Testis (tissue), 3 donors: ENCODE data around the gene BMP7. TPM values are rescaled to one million over a fixed set of nuclear protein-coding genes. Genes with fewer than 3 reads are reported as not detected.
"Not testable (repeated sequence)": the region's sequence is repeated elsewhere in the genome, so short reads cannot be mapped to it uniquely, and the experiment has no call there.

Experiments
- DNase-seq: peaks from one replicate; pipeline ENCODE4 v3.0.0-alpha.2; 2019
- H3K27ac ChIP-seq, 2 donors: fragments of 200-600 bp; sonication (generic); one replicate each; pipeline ENCODE4 v1.5.1; 2019
- H3K27me3 ChIP-seq: fragments of 200-600 bp; sonication (generic); one replicate; pipeline ENCODE4 v1.5.1; 2019
- H3K36me3 ChIP-seq: fragments of 200-600 bp; sonication (generic); one replicate; pipeline ENCODE4 v1.5.1; 2017; ENCODE audit warnings: low read depth; ENCODE audit errors: missing control alignments
- H3K4me1 ChIP-seq: fragments of 200-600 bp; sonication (generic); one replicate; pipeline ENCODE4 v1.5.1; 2019
- H3K4me3 ChIP-seq, 2 donors: fragments of 200-600 bp; sonication (generic); one replicate each; pipeline ENCODE4 v1.5.1; 2017 to 2019
- H3K9me3 ChIP-seq: fragments of 200-600 bp; sonication (generic); one replicate; pipeline ENCODE4 v1.5.1; 2017
- CTCF ChIP-seq, 3 experiments: fragments of 450-650 bp in 2 of 3; fragments of 200-600 bp in 1 of 3; sonication (generic) in 1 of 3; IDR thresholded peaks; one replicate each; pipeline ENCODE4 v1.5.1; 2016 to 2019; ENCODE audit warnings: antibody characterized with exemption in 3 of 3, mild to moderate bottlenecking in 2 of 3, moderate library complexity in 1 of 3
- POLR2A ChIP-seq: fragments of 450-650 bp; IDR thresholded peaks from one replicate; pipeline ENCODE4 v1.6.1; 2017; ENCODE audit warnings: antibody characterized with exemption, mild to moderate bottlenecking, moderate library complexity
- WGBS, 2 donors: methylation state at CpG; one replicate each; pipeline ENCODE4 v1.1.5; 2018; 5-methylcytosine and 5-hydroxymethylcytosine counted together
- intact Hi-C: fragments of 100-400 bp; cut with DNase I; formaldehyde crosslinking; loops from one replicate; pipeline ENCODE4 v1.15.1; 2023; ENCODE audit warnings: low total_unique reads
- polyA plus RNA-seq: library from polyadenylated mRNA; stranded (reverse); fragments of 350-450 nt; fragmentation: Illumina TruSeq; extraction: RNeasy Lipid Tissue Mini Kit (QIAGEN cat#74804); gene quantifications from one replicate; pipeline ENCODE4 v1.2.3, GENCODE V29; 2014; ENCODE audit warnings: low read depth, low replicate concordance; ENCODE audit not compliant: insufficient read depth
- total RNA-seq, 2 donors: library from RNA; depleted of rRNA; stranded (reverse); fragments of >200 nt; gene quantifications; one replicate each; pipeline ENCODE4 v1.2.3, GENCODE V29; 2016

The BMP7 gene
- total and polyA plus RNA-seq, 3 donors from 2014 or later = 2.4 to 7.1 (median 3.3) TPM

- intact Hi-C loops = no loop called here
- 62 to 66% methylated on average over 6 of the region's 6 CpGs for WGBS, 2 donors
- Histone ChIP-seq H3K36me3 (no peaks in the 10 kb centered on the region), H3K9me3 (no peaks in the 10 kb centered on the region), H3K4me3 (no peak overlapping the region), H3K27ac (no peak overlapping the region), H3K27me3 (no peaks in the 10 kb centered on the region), H3K4me1 (no peaks in the 10 kb centered on the region)
- TF ChIP-seq CTCF (IDR thresholded peaks at IDR 0.05) (no peak), POLR2A (no peak)
- DNase-seq = no peak
Observed at GRCh38 chr20:57241363-57241991, 25.0 kb downstream of the BMP7 start.

- no peak for TF ChIP-seq CTCF (IDR thresholded peaks at IDR 0.05)
- TF ChIP-seq POLR2A = no peak
- 65 to 74% methylated on average over 8 of the region's 8 CpGs for WGBS, 2 donors
- no peak for DNase-seq
- Histone ChIP-seq H3K27ac (no peak overlapping the region), H3K36me3 (no peaks in the 10 kb centered on the region), H3K4me1 (no peaks in the 10 kb centered on the region), H3K4me3 (no peak overlapping the region), H3K9me3 (no peaks in the 10 kb centered on the region), H3K27me3 (no peaks in the 10 kb centered on the region)
- intact Hi-C loops = no loop called here
Observed at GRCh38 chr20:57240581-57241362, 25.7 kb downstream of the BMP7 start.

GRCh38 chr20:57239725-57240124, 26.7 kb downstream of the BMP7 start:
- H3K4me1 ChIP-seq, intact Hi-C loops, H3K27me3 ChIP-seq, DNase-seq, H3K27ac ChIP-seq, H3K36me3 ChIP-seq, H3K9me3 ChIP-seq, H3K4me3 ChIP-seq: not testable (repeated sequence)
- 95 to 97% methylated on average over 1 of the region's 1 CpG for WGBS, 2 donors

GRCh38 chr20:57239324-57239723, 27.1 kb downstream of the BMP7 start:
- H3K27me3 ChIP-seq, DNase-seq, H3K4me3 ChIP-seq, H3K27ac ChIP-seq, H3K4me1 ChIP-seq, H3K36me3 ChIP-seq, H3K9me3 ChIP-seq, intact Hi-C loops: not testable (repeated sequence)
- 65 to 68% methylated on average over 4 of the region's 4 CpGs for WGBS, 2 donors

- intact Hi-C loops = no loop called here
- no peak for DNase-seq
- no peak overlapping the region for H3K4me3 ChIP-seq
- H3K9me3 ChIP-seq = no peaks in the 10 kb centered on the region
- TF ChIP-seq POLR2A = no peak
- TF ChIP-seq CTCF (IDR thresholded peaks at IDR 0.05) = no peak
- H3K36me3 ChIP-seq = no peaks in the 10 kb centered on the region
- no peaks in the 10 kb centered on the region for H3K27me3 ChIP-seq
- H3K27ac ChIP-seq = no peak overlapping the region
- 94 to 96% methylated on average over 4 of the region's 4 CpGs for WGBS, 2 donors
- no peaks in the 10 kb centered on the region for H3K4me1 ChIP-seq
Observed at GRCh38 chr20:57238089-57238488, 28.4 kb downstream of the BMP7 start.

- intact Hi-C loops = no loop called here
Observed at GRCh38 chr20:57237585-57237953, 28.9 kb downstream of the BMP7 start.

More at GRCh38 chr20:57237585-57237953, 28.9 kb downstream of the BMP7 start:
- Histone ChIP-seq H3K36me3 (no peaks in the 10 kb centered on the region), H3K27ac (no peak overlapping the region), H3K4me3 (no peak overlapping the region), H3K4me1 (no peaks in the 10 kb centered on the region), H3K9me3 (no peaks in the 10 kb centered on the region), H3K27me3 (no peaks in the 10 kb centered on the region)
- DNase-seq = no peak
- TF ChIP-seq CTCF (IDR thresholded peaks at IDR 0.05) (no peak), POLR2A (no peak)
- 50 to 56% methylated on average over 3 of the region's 3 CpGs for WGBS, 2 donors
